ENCODE measurements around the gene IGFL4.

- TF ChIP-seq SPI1 (IDR thresholded peaks at IDR 0.05; ENCODE audit: borderline replicate concordance, low read depth), result no peak
- no peak for TF ChIP-seq GABPA (IDR thresholded peaks at IDR 0.05; ENCODE audit: low read depth)
These were observed at the start of gene IGFL4 for GRCh38 chr19:46040952-46041500.
